Measurements from ENCODE around the gene NINJ1.

Gene NINJ1

DNA sequence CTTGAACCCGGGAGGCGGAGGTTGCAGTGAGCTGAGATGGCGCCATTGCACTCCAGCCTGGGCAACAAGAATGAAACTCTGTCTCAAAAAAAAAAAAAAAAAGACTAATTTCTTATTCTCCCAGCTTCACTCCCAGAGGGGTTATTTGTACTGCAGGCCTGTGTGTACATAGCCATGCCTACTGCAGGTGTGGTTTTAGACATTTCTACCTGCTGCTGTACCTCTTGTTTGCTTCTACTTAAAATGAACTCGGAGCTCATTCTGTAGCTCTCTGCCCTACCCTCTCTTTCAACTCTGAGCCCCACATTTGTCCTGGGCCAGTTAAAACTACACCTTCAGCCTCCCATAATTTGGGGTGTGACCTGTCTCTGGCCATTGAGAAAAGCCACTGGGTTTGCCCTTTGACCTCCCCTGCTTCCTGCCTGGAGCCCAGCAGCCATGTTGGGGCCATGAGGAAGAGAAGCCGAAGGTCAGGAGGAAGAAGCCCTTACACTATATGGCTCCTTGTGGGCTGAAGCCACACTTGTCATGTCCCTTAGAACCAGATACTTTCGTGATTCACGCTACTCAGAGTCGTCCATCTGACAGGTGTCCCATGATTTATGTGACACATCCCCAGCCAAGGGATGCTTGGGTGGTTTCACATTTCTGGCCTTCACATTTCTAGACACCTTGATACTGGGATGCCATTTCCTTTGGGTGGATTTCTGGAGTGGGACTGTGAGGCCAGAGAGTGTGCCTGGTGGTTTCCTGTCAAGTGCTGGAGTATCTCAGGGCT lies 47.4 kb downstream of the NINJ1 start:
- TF ChIP-seq, protein P1, sequence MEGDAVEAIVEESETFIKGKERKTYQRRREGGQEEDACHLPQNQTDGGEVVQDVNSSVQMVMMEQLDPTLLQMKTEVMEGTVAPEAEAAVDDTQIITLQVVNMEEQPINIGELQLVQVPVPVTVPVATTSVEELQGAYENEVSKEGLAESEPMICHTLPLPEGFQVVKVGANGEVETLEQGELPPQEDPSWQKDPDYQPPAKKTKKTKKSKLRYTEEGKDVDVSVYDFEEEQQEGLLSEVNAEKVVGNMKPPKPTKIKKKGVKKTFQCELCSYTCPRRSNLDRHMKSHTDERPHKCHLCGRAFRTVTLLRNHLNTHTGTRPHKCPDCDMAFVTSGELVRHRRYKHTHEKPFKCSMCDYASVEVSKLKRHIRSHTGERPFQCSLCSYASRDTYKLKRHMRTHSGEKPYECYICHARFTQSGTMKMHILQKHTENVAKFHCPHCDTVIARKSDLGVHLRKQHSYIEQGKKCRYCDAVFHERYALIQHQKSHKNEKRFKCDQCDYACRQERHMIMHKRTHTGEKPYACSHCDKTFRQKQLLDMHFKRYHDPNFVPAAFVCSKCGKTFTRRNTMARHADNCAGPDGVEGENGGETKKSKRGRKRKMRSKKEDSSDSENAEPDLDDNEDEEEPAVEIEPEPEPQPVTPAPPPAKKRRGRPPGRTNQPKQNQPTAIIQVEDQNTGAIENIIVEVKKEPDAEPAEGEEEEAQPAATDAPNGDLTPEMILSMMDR (IDR thresholded peaks at IDR 0.05; ENCODE audit: low read depth, low read length): no peak
- H3K4me3 ChIP-seq (ENCODE audit: low read depth, low read length): no peak overlapping the region

DNA sequence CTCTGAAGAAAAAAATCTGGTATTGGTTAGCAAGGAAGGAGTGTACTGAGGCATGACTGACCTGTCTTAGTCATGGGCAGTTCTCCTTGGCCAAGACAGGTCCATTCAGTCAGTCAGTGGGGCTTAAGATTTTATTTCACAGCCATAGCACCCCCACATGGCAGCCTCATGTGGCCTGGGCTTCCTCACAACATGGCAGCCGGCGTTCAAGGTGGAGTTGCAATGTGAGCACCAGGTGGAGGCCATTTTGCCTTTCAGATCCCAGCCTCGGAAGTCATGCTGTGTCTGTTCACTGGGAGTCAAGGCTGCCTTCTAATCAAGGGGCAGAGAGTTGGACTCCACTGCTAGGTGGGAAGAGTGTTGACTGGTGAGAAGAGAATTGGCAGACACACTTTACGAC lies 48.4 kb downstream of the NINJ1 start:
- TF ChIP-seq, protein P1 (IDR thresholded peaks at IDR 0.05; ENCODE audit: low read depth, low read length): no peak
- H3K4me3 ChIP-seq (ENCODE audit: low read depth, low read length): no peak overlapping the region

DNA sequence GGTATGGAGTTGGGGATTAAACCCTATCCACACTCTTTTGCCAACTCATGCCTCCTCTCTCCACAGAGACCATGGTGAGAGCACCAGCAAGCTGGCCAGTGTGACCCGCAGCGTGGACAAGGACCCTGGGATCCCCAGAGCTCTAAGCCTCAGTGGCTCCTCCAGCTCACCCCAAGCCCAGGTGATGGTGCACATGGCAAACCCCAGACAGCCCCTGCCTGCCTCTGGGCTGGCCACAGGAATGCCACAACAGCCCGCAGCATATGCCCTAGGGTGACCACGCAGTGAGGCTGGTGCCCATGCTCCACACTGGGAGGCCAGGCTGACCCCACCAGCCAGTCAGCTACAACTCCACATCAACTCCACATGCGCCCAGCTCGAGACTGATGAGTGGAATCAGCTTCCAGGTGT lies 49.6 kb downstream of the NINJ1 start:
- no peak overlapping the region for H3K4me3 ChIP-seq (ENCODE audit: low read depth, low read length)
- TF ChIP-seq, protein P1 (IDR thresholded peaks at IDR 0.05; ENCODE audit: low read depth, low read length): no peak

DNA sequence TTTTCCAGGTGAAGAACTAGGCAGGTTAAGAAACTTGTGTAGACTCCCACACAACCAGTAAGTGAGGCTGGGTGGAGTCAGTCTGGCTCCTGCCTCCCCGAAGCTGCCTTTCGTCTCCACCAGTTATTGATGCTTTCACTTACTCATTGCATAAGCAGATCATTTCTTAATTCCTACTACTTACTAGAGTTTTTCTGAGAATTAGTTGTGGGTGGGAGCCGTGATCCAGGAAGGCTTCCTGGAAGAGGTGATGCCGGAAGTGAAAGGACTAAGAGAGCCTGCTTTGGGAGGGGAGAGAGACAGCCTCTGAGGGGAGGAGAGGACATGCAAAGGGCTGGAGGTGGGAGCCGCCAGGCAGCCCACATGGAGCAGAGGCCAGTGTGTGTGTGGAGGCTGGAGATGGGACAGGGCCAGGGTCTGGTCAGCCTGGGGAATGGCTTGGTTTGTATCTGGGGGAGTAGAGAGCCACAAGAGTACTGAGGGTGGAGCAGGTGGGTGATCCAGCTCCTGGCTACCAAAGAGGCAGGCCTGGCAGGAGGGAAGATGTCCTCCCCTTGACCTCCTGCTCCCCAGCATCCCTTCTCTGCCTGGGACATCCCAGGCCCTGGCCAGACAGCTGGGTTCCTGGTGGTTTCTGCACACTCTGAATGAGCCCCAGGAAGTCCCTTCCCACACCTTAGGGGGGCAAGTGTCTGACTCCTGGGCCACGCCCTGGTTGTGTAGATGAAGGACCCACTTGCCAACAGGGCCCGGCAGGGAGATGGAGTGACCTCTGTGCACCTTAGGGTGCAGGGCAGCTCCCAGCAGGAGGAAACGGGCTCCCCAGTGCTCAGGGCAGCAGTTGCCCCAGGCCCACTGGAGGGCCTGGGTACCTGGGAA lies 50.2 kb downstream of the NINJ1 start:
- TF ChIP-seq, protein P1 (IDR thresholded peaks at IDR 0.05; ENCODE audit: low read depth, low read length): no peak
- no peak overlapping the region for H3K4me3 ChIP-seq (ENCODE audit: low read depth, low read length)

DNA sequence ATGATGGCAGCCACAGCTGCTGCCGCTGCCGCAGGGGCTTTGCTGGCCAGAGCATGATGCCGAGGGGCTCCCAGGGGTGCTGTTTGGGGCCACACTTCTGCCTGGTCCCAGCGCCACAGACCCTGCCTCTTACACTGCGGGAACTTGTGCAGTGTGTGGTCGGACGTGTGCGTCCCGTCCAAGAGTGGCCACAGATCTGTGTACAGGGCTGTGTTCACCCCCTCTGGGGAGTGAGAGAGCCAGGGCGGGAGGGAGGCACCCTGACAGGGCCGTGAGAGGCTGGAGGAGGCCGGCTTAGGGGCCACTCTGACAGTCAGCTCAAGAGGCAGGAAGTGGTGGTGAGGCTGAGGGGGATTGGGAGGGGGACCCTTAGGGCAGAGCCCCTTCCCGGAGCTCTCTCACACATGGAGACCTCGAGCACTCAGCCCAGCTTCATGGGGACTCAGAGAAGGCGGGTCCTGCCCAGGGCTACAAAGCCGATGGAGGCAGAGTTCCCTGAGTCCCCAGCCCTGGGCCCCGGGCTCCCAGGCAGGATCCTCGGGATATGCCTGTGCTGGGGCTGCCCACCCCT lies 51.1 kb downstream of the NINJ1 start:
- TF ChIP-seq, protein P1 (IDR thresholded peaks at IDR 0.05; ENCODE audit: low read depth, low read length): no peak
- no peak overlapping the region for H3K4me3 ChIP-seq (ENCODE audit: low read depth, low read length)

DNA sequence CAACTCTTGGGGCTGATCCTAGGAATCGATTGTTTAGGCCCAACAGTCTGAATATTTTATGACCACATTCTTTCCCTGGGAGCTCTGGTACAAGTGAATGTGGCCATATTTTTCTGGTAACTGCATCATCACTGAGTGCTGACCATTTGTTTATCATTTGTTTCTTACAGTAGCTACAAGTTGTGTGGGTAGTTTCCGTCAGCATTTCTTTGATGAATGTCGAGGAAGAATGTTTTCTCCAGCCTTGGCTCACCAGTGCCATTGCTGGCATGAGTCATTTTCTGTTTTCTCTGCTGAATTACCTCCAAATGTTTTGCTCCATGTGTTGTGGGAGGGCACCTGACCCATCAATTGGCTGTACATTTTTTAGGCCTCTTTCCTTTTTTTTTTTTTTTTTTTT lies 52.1 kb downstream of the NINJ1 start:
- no peak overlapping the region for H3K4me3 ChIP-seq (ENCODE audit: low read depth, low read length)
- TF ChIP-seq, protein P1 (IDR thresholded peaks at IDR 0.05; ENCODE audit: low read depth, low read length): no peak
